NCI-H2227 treated with DMSO at 0.1 percent for 48 hours (cell line): ENCODE data around the gene GOT1.

Source experiments
- DNase-seq: peaks from one replicate; lab custom pipeline; 2025; lab: John Stamatoyannopoulos, UW

The GOT1 gene

DNA sequence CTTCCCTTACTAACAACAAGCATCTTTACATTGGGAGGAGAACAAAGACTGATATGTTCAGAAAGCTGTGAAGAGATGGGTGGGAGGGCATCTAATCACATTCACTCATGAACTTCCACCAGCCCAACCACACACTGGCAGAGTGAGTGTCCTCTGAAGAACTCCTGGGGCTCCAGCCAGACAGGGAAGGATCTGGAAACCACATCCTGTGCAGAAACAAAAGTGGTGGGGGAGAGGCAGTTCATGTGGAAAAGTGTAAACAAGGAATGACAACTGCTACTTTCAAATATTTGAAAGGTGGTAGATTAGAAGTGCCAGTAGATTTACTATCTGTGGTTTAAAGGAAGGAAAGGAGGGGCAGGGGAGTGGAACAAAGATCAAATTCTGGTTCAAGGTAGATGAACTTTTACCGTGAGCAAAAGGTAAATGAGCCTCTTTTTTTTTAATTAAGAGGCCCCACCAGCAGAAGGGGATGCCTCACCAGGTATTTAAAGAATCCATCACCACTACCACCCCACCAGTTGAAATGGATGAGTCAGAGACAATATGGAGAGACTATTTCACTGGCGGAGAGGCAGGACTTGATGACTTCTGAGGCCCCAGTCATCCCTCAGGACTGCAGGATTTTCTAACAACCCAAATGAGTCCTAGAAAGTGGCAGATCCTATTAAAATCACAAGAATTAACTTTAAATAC is 34.5 kb downstream of the GOT1 start:
- DNase-seq: no peak

GRCh38 chr10:99394761-99395386 is 35.5 kb downstream of the GOT1 start:
- no peak for DNase-seq

- DNase-seq: no peak
These were observed 36.2 kb downstream of the GOT1 start for GRCh38 chr10:99394256-99394655.

DNA sequence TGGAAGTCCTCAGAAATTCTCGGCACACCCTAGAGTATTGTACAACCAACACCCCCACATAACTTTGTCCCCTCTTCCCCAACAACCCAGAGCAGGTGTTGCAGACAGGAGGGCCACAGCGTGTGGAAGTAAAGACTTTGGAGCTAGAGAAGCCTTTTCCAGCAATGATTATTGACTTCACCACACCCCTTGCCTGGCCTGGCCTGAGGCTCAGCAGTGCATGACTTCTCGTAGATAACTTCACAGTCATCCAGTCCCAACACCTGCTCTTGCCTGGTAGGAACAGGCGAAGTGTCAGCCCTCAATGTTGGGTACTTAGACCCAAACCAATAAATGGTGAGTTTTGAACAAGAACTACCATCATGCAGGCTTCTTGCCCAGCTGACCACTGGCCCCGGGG is 36.7 kb downstream of the GOT1 start:
- no peak for DNase-seq

- DNase-seq: no peak
These were observed 37.4 kb downstream of the GOT1 start for GRCh38 chr10:99393036-99393435.

- DNase-seq: no peak
These were observed 39.1 kb downstream of the GOT1 start for GRCh38 chr10:99391346-99391745.

- no peak for DNase-seq
These were observed 40.5 kb downstream of the GOT1 start for GRCh38 chr10:99389729-99390480.

DNA sequence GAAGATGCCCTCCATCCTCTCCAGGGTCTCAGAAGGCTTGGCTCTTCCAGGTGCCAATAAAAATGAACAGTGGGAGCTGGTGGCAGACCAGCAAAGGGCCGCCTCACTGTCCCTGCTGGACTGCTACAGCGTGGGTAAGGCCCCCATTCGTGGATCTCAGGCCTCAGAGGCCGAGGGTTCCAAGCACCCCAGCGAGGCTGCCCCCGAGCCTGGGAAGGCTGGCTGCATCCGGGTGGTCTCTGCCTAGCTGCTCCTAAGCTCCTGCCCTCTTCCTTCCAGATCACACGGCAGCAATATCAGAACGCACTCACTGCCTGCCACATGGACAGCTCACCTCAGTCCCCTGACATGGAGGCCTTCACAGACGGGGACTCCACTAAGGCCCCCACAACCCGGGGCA is 42.9 kb downstream of the GOT1 start:
- no peak for DNase-seq

DNA sequence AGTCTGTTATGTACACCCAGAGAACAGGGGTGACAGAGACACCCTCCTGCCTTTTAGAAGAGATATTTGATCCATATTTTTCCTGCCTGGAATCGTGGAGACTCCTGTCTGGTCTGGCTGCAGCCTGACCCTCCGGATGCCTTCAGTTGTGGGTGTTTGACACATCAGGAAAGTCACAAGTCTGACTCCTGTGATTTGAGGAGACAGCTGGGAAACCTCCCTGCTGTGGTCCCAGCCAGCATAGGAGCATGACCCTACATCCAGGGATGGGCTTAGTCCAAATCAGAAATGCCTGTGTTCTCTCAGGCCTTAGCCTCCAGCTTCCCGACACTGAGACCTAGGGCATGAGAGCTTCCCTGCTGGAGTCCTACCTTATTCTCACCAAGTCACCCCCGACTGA is 43.4 kb downstream of the GOT1 start:
- no peak for DNase-seq

- no peak for DNase-seq
These were observed 48.2 kb downstream of the GOT1 start for GRCh38 chr10:99382176-99382575.

- DNase-seq: no peak
These were observed 55.0 kb downstream of the GOT1 start for GRCh38 chr10:99375426-99375825.

- DNase-seq: no peak
These were observed 55.5 kb downstream of the GOT1 start for GRCh38 chr10:99374972-99375371.

GRCh38 chr10:99374526-99374925 is 55.9 kb downstream of the GOT1 start:
- no peak for DNase-seq

GRCh38 chr10:99372546-99373271 is 57.7 kb downstream of the GOT1 start:
- no peak for DNase-seq

GRCh38 chr10:99370993-99371392 is 59.4 kb downstream of the GOT1 start:
- no peak for DNase-seq

DNA sequence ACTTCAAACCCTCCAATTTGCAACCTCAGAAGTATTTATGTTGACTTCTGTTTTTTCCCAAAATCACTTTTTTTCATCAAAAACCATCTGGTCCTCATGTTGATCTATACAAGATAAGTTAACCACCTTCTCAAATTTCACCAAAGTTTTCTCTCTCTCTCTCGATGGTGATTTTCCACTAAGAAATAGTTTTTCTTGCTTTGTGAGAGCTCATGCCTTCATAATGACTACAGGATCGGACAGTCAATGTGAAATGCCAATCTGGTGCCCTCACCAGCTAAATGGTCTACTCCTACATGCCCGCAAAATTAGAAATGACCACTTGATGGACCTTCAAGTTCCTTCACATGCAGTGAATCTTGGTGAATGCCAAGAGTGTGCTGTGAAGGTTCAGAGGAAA is 60.9 kb downstream of the GOT1 start:
- DNase-seq: no peak

DNA sequence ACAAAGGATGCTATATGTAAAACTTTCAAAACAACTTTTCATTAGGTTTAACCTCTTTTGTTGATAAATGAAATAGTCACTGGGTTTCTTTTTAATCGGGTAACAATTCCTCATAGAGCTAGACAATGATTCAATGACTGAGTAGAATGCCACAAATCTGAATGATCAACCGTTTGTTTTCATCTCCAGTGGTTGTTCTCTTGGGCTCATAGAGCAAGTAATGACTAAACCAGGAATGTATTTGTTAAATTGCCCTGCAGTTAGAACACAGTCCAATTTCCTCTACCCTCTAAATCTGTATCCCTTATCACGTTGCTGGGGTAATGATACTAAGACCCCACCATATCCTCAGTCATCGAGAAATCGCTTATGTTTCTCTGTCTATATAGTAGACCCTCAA is 61.3 kb downstream of the GOT1 start:
- no peak for DNase-seq

- DNase-seq: no peak
These were observed 61.8 kb downstream of the GOT1 start for GRCh38 chr10:99368646-99369045.

- DNase-seq: no peak
These were observed 63.8 kb downstream of the GOT1 start for GRCh38 chr10:99366666-99367065.

GRCh38 chr10:99365736-99366135 is 64.7 kb downstream of the GOT1 start:
- DNase-seq: no peak

- no peak for DNase-seq
These were observed 65.1 kb downstream of the GOT1 start for GRCh38 chr10:99365311-99365710.

- DNase-seq: no peak
These were observed 66.3 kb downstream of the GOT1 start for GRCh38 chr10:99364125-99364524.

DNA sequence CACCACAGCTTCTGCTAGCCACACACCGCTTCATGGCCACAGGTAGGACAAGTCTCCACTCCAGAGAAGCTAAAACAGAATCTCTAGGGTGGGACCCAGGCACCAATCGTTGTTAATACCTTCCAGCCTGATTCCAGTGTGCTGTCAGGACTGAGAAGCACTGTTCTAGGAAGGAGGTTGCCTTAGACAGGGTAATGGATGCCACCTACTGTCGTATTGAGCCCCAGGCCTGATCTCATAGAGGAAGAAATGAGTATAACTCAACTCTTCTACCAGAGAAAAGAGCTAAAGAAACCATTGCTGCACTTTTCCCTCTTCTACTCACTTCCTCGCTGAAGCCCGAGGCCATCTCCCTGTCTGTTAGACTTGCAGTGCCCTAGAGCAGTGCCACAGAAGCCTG is 69.5 kb downstream of the GOT1 start:
- no peak for DNase-seq
